Kidney (tissue), 14 donors: ENCODE measurements around the gene XPOT. TPM values are rescaled to one million over a fixed set of nuclear protein-coding genes. Genes with fewer than 3 reads are reported as not detected.
A peak's percentile ranks its signal among the peaks of the same experiment; 100 is the strongest.

ENCODE experiments used
- DNase-seq, 5 donors: peaks; one replicate each; pipeline ENCODE4 v3.0.0-alpha.2; 2013 to 2020
- FAIRE-seq: peaks from 2 replicates; lab custom pipeline; 2012; peaks lifted over from hg19 to GRCh38; lab: Jason Lieb, UNC
- H3K27ac ChIP-seq, 2 donors: one replicate each; pipeline ENCODE4 v1.7.0; 2013; ENCODE audit warnings: low read depth in 2 of 2, low read length in 2 of 2, inconsistent platforms in 1 of 2
- H3K27me3 ChIP-seq: one replicate; pipeline ENCODE4 v1.7.1; 2013; ENCODE audit warnings: low read length, inconsistent platforms; ENCODE audit not compliant: control insufficient read depth, insufficient read depth
- H3K36me3 ChIP-seq, 3 donors: one replicate each; pipeline versions ENCODE4 v1.7.0 to v1.7.1; 2013; ENCODE audit warnings: low read length in 3 of 3, control low read depth in 1 of 3, inconsistent platforms in 1 of 3; ENCODE audit not compliant: insufficient read depth in 3 of 3, control insufficient read depth in 2 of 3
- H3K4me1 ChIP-seq, 3 donors: one replicate each; pipeline versions ENCODE4 v1.7.0 to v1.7.1; 2013; ENCODE audit warnings: low read length in 3 of 3, inconsistent platforms in 1 of 3, low read depth in 1 of 3; ENCODE audit not compliant: control insufficient read depth in 2 of 3, insufficient read depth in 2 of 3
- H3K4me3 ChIP-seq, 3 donors: one replicate each; pipeline versions ENCODE4 v1.7.0 to v1.8.1; 2013; ENCODE audit warnings: low read length in 3 of 3, control low read depth in 1 of 3, inconsistent platforms in 1 of 3
- H3K9ac ChIP-seq, 3 donors: one replicate each; pipeline versions ENCODE4 v1.7.0 to v1.7.1; 2013; ENCODE audit warnings: low read length in 3 of 3, control low read depth in 1 of 3, inconsistent platforms in 1 of 3
- H3K9me3 ChIP-seq, 3 donors: one replicate each; pipeline versions ENCODE4 v1.7.0 to v1.7.1; 2013; ENCODE audit warnings: low read length in 3 of 3, control low read depth in 1 of 3, inconsistent platforms in 1 of 3; ENCODE audit not compliant: control insufficient read depth in 2 of 3, insufficient read depth in 1 of 3
- intact Hi-C: fragments of 100-400 bp; cut with DNase I; formaldehyde crosslinking; loops from one replicate; pipeline ENCODE4 v1.11.1; 2022
- polyA plus RNA-seq: library from polyadenylated mRNA; stranded (reverse); fragments of 350-450 nt; fragmentation: Illumina TruSeq; extraction: RNeasy Lipid Tissue Mini Kit (QIAGEN cat#74804); gene quantifications from one replicate; pipeline ENCODE4 v1.2.3, GENCODE V29; 2014; ENCODE audit warnings: low read depth, low replicate concordance; ENCODE audit not compliant: insufficient read depth
- total RNA-seq: library from RNA; stranded (reverse); fragmentation: NEBNext Ultra II Directional; extraction: Animal tissue kit (Norgen Biotek cat#: 25700); gene quantifications from one replicate; pipeline ENCODE4 v1.2.1, GENCODE V29; 2021
- TF ChIP-seq, protein P1 (sequence below): IDR thresholded peaks from 3 replicates; pipeline ENCODE4 v1.5.1; 2012; ENCODE audit warnings: mild to moderate bottlenecking, moderate library complexity, borderline replicate concordance; ENCODE audit not compliant: insufficient read depth; ENCODE audit errors: extremely low read depth
- donor health status: control.
- donor health status: control.
- donor health status: control.
- donor health status: control.
- donor health status: control.
- donor health status: DM: yes; HTN: yes; CAD: no.
- donor health status: Normal renal cell carcinoma (clear cell type).

XPOT gene
- total and polyA plus RNA-seq, 2 donors from 2014 or later: 12.0 to 55.0 TPM

DNA sequence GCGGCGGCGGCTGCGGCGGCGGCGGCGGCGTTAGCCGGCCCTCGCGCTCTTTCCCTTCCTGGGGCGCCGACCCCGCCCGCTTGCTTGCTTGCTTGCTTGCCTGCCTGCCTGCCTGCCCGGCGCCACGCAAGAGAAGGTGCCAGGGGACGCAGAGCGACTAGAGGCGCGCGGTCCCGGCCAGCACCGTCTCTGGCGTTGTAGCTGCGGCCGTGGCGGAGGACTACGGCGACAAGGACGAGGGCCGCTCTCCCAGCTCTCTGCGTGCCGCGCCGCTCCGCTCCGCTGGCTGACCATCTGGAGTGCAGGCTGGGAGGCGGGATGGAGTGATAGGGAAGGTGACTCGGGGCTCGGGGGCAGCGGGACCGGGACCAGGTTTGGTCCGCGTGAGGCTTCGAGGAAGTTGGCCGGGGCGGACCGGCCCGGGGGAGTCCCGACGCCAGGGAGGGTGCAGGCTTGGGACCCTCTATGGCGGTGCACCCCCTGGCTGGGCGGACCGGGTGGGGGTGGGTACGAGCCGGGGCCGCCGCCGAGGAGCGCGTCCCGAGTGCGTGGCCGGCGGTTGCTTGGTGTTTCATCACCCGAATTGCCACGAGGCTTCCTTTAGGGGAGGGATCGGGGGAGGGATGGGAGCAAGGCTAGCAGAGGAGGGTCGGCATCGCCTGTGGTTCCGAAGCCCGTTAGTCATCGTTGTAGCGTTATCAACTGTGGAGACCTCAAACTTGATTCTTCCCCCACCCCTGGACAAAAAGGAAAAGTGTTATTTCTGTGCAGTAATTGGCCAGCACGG, 471 bp downstream of the XPOT start:
- Histone ChIP-seq H3K9ac (peak overlapping the region; percentile 72 to 89 (median 77)), H3K27me3 (no peaks in the 10 kb centered on the region), H3K36me3 (no peaks in the 10 kb centered on the region), H3K9me3 (no peaks in the 10 kb centered on the region), H3K4me3 (peak overlapping the region; percentile 90 to 95 (median 92)), H3K27ac (peak overlapping the region; percentile 96 to 98), H3K4me1 (peaks cover 0 to 2% (median 0%) of the 10 kb centered on the region in 3 donors)
- FAIRE-seq: no peak
- TF ChIP-seq, protein P1, sequence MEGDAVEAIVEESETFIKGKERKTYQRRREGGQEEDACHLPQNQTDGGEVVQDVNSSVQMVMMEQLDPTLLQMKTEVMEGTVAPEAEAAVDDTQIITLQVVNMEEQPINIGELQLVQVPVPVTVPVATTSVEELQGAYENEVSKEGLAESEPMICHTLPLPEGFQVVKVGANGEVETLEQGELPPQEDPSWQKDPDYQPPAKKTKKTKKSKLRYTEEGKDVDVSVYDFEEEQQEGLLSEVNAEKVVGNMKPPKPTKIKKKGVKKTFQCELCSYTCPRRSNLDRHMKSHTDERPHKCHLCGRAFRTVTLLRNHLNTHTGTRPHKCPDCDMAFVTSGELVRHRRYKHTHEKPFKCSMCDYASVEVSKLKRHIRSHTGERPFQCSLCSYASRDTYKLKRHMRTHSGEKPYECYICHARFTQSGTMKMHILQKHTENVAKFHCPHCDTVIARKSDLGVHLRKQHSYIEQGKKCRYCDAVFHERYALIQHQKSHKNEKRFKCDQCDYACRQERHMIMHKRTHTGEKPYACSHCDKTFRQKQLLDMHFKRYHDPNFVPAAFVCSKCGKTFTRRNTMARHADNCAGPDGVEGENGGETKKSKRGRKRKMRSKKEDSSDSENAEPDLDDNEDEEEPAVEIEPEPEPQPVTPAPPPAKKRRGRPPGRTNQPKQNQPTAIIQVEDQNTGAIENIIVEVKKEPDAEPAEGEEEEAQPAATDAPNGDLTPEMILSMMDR: no peak
- DNase-seq: peak; percentile 79 to 92 (median 85)
- intact Hi-C loops: no loop called here

DNA sequence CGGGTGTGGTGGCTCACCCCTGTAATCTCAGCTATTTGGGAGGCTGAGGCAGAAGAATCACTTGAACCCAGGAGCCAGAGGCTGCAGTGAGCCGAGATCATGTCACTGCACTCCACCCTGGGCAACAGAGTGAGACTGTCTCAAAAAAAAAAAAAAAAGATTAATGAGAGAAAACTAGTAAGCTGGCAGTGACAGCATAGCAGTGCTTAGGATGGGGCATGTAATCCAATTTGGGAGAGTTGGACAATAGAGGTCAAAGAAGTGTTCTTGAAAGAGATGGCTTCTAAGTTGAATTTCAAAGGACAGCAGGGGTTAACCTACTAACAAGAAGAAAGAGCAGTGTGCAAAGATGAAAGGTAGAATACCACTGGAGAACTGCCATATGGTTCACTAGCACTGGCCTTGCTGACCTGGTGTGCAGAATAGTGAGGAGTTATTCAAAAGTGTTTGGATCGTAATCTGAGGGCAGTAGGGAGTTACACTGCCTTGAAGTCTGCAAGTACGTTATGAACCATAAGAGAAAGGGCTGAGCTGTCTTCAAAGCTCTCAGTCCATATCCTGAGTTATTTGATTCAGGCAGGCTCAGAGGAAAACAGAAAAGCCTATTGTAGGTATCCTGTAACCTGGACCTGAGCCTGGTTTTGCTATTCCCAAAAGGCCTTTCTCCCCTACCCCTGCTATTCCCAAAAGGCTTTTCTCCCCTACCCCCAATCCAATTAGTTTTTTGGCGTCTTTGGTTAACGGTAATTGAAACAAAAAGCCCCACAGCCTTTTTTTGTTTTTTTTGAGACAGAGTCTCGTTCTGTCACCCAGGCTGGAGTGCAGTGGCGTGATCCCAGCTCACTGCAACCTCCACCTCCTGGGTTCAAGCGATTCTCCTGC, 3.4 kb downstream of the XPOT start:
- intact Hi-C loops: no loop called here
- DNase-seq (no peak), FAIRE-seq (no peak)
- TF ChIP-seq, protein P1: no peak
- peaks cover 0 to 2% (median 0%) of the 10 kb centered on the region in 3 donors for H3K4me1 ChIP-seq
- H3K9ac ChIP-seq: no peak overlapping the region
- H3K27me3 ChIP-seq: no peaks in the 10 kb centered on the region
- no peak overlapping the region for H3K4me3 ChIP-seq
- no peaks in the 10 kb centered on the region for H3K9me3 ChIP-seq
- peaks cover 0 to 8% (median 7%) of the 10 kb centered on the region in 3 donors for H3K36me3 ChIP-seq
- no peak overlapping the region for H3K27ac ChIP-seq

DNA sequence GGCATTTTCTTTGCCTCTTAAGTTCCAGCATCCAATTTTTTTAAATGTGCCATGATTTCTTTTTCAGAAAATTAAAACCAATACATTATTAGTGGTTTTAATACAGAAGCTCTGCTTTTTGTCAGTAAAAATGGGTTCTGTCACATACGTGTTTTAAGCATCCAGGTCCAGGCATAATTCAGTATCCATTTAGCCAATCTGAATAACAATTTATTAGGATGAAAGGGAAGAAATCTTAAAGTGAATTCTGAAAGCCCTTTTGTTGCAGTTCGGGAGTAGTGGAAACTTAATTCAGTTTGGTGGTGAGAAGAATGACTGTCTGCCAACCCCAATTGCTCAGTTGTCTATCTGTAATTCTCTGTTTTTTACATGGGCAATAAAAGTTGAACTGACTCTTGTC, 7.2 kb downstream of the XPOT start:
- Histone ChIP-seq H3K4me3 (no peak overlapping the region), H3K27me3 (no peaks in the 10 kb centered on the region), H3K9ac (no peak overlapping the region), H3K27ac (no peak overlapping the region), H3K4me1 (no peaks in the 10 kb centered on the region), H3K9me3 (no peaks in the 10 kb centered on the region), H3K36me3 (peaks cover 0 to 33% (median 18%) of the 10 kb centered on the region in 3 donors)
- DNase-seq (no peak), FAIRE-seq (no peak)
- intact Hi-C loops: no loop called here
- TF ChIP-seq, protein P1: no peak
